WI38 (cell line): ENCODE measurements around the gene GOLGB1.
A peak's percentile ranks its signal among the peaks of the same experiment; 100 is the strongest.
"Not testable (repeated sequence)": the region's sequence is repeated elsewhere in the genome, so short reads cannot be mapped to it uniquely, and the experiment has no call there.

Experiments
- H3K4me3 ChIP-seq: 2 replicates; pipeline ENCODE4 v1.5.1; 2011; ENCODE audit warnings: low read depth, mild to moderate bottlenecking, control low read depth, low read length
- CTCF ChIP-seq: IDR thresholded peaks from 2 replicates; pipeline ENCODE4 v1.5.1; 2012; ENCODE audit warnings: low read depth, mild to moderate bottlenecking, control low read depth, low read length

GOLGB1 gene

GRCh38 chr3:121749276-121750086, at the start of gene GOLGB1:
Gene GOLGB1 (minus strand): TSS chr3:121749741. CDS start chr3:121730971, 18,770 bp downstream.
- peak within 1 kb of the TSS; percentile 96 for H3K4me3 ChIP-seq
- TF ChIP-seq CTCF = no peak

- no peak overlapping the region for H3K4me3 ChIP-seq
- TF ChIP-seq CTCF = no peak
These were observed 47.4 kb upstream of the GOLGB1 start for GRCh38 chr3:121796970-121797369.

GRCh38 chr3:121794264-121794983, 44.9 kb upstream of the GOLGB1 start:
- no peak for TF ChIP-seq CTCF
- H3K4me3 ChIP-seq = no peak overlapping the region

GRCh38 chr3:121793078-121793477, 43.5 kb upstream of the GOLGB1 start:
- TF ChIP-seq CTCF = no peak

GRCh38 chr3:121786485-121786884, 36.9 kb upstream of the GOLGB1 start:
- no peak for TF ChIP-seq CTCF
- no peak overlapping the region for H3K4me3 ChIP-seq

More at GRCh38 chr3:121793078-121793477, 43.5 kb upstream of the GOLGB1 start:
- no peak overlapping the region for H3K4me3 ChIP-seq

- not testable (repeated sequence) for H3K4me3 ChIP-seq
These were observed 33.2 kb upstream of the GOLGB1 start for GRCh38 chr3:121782784-121783183.

- TF ChIP-seq CTCF = no peak
- no peak overlapping the region for H3K4me3 ChIP-seq
These were observed 32.1 kb upstream of the GOLGB1 start for GRCh38 chr3:121781611-121782010.

- H3K4me3 ChIP-seq = not testable (repeated sequence)
These were observed 25.6 kb upstream of the GOLGB1 start for GRCh38 chr3:121775095-121775494.
